Measurements from ENCODE around the gene SLC6A9. TPM values are rescaled to one million over a fixed set of nuclear protein-coding genes. Genes with fewer than 3 reads are reported as not detected.
A peak's percentile ranks its signal among the peaks of the same experiment; 100 is the strongest.

The SLC6A9 gene
- total RNA-seq, 1 experiment from 2014 or later: 12.8 TPM

GRCh38 chr1:43973981-43974442, 57.2 kb downstream of the SLC6A9 start:
- POLR2A ChIA-PET: interaction anchor here (0.6 kb wide), 1 partner anchor 10 kb away, joined by 3 read pairs; no protein-coding TSS in a partner anchor
- Histone ChIP-seq H3K4me1 (ENCODE audit: control insufficient read depth in 1 of 2, insufficient read depth in 2 of 2, low read length in 2 of 2) (peaks cover 22 to 63% of the 10 kb centered on the region in 2 experiments), H3K27me3 (ENCODE audit: insufficient read depth, low read length) (no peaks in the 10 kb centered on the region), H3K9me3 (ENCODE audit: control insufficient read depth in 1 of 2, insufficient read depth in 1 of 2, low read depth in 1 of 2, low read length in 2 of 2) (no peaks in the 10 kb centered on the region), H3K27ac (ENCODE audit: low read depth, low read length) (peak overlapping the region; percentile 80), H3K4me2 (ENCODE audit: low read length) (peak overlapping the region; percentile 97), H4K20me1 (ENCODE audit: insufficient read depth) (no peaks in the 10 kb centered on the region), H3K36me3 (ENCODE audit: control insufficient read depth in 1 of 2, insufficient read depth in 2 of 2, low read length in 2 of 2) (peaks cover 15 to 50% of the 10 kb centered on the region in 2 experiments; a peak in 3 of 4 replicates), H2AFZ (ENCODE audit: low read depth, low read length, poor library complexity, severe bottlenecking) (peak overlapping the region; percentile 30), H3K4me3 (replicated peaks in 1 of 2; ENCODE audit: low read depth in 1 of 2, low read length in 2 of 2) (peak overlapping the region; percentile 92 to 99), H3K9ac (ENCODE audit: low read length) (peak overlapping the region; percentile 93), H3K9me2 (ENCODE audit: insufficient read depth) (no peaks in the 10 kb centered on the region), H3K79me2 (ENCODE audit: insufficient read depth, low read length) (peaks cover 58% of the 10 kb centered on the region)
- no peak for TF ChIP-seq REST (IDR thresholded peaks at IDR 0.05; ENCODE audit: low read depth)
- TF ChIP-seq EZH2 (IDR thresholded peaks at IDR 0.05): no peak
- TF ChIP-seq CBX3 (IDR thresholded peaks at IDR 0.05; ENCODE audit: low read depth): no peak
- no peak for TF ChIP-seq JUND (IDR thresholded peaks at IDR 0.05)
- no peak for TF ChIP-seq FOSL1 (IDR thresholded peaks at IDR 0.05; ENCODE audit: low read depth)
- no peak for TF ChIP-seq ZBTB33 (IDR thresholded peaks at IDR 0.05; ENCODE audit: extremely low read depth, insufficient replicate concordance, low read length)
- TF ChIP-seq SIN3A (IDR thresholded peaks at IDR 0.05; ENCODE audit: low read depth): no peak
- no peak for TF ChIP-seq CEBPB (IDR thresholded peaks at IDR 0.05; ENCODE audit: low read depth)
- no peak for TF ChIP-seq POLR2AphosphoS5 (IDR thresholded peaks at IDR 0.05; ENCODE audit: low read depth, low read length)
- TF ChIP-seq ZFX (IDR thresholded peaks at IDR 0.05): no peak
- TF ChIP-seq TCF7L2 (IDR thresholded peaks at IDR 0.05; ENCODE audit: borderline replicate concordance, extremely low read depth, insufficient read depth, insufficient read length): no peak
- TF ChIP-seq MAX (IDR thresholded peaks at IDR 0.05): no peak
- no peak for TF ChIP-seq ATF3 (IDR thresholded peaks at IDR 0.05)
- TF ChIP-seq SRF (IDR thresholded peaks at IDR 0.05; ENCODE audit: low read depth): no peak
- TF ChIP-seq EZH2phosphoT487 (IDR thresholded peaks at IDR 0.05; ENCODE audit: borderline replicate concordance): no peak
- TF ChIP-seq YY1 (IDR thresholded peaks at IDR 0.05; ENCODE audit: extremely low read depth, insufficient replicate concordance, low read depth, low read length): no peak
- TF ChIP-seq RAD21 (IDR thresholded peaks at IDR 0.05; ENCODE audit: low read depth): no peak
- TF ChIP-seq CTCF (IDR thresholded peaks at IDR 0.05 in 2 of 3, conservative IDR thresholded peaks at IDR 0.05 in 1 of 3; ENCODE audit: borderline replicate concordance in 1 of 3, insufficient read depth in 1 of 3, low read depth in 2 of 3, low read length in 2 of 3): no peak
- TF ChIP-seq POLR2A (IDR thresholded peaks at IDR 0.05; ENCODE audit: borderline replicate concordance, extremely low read depth, insufficient read depth, insufficient read length): no peak
- TF ChIP-seq ELF1 (IDR thresholded peaks at IDR 0.05; ENCODE audit: borderline replicate concordance, low read depth): no peak
- DNase-seq (ENCODE audit: low read depth, low spot score) (no peak), ATAC-seq (peak; percentile 0; the same call in 1 of the 2 replicates)
- CTCF ChIA-PET: interaction anchor here (1.3 to 2.2 kb wide), 2 partner anchors 39 to 211 kb away, joined by 3 to 10 read pairs; no protein-coding TSS in a partner anchor
- intact Hi-C loops (cut with micrococcal nuclease): no loop called here
- no TSS peak for BruUV-seq (replicated peaks)
- RAD21 ChIA-PET (ENCODE audit: low non-redundant PET in 1 of 2, low total read pairs in 2 of 2, uncharacterized antibody in 2 of 2, unreplicated experiment in 2 of 2): no interaction called here

Measured in HCT116 (cell line).